ENCODE data around the gene MTHFS.
"Not testable (repeated sequence)": the region's sequence is repeated elsewhere in the genome, so short reads cannot be mapped to it uniquely, and the experiment has no call there.

The MTHFS gene

DNA sequence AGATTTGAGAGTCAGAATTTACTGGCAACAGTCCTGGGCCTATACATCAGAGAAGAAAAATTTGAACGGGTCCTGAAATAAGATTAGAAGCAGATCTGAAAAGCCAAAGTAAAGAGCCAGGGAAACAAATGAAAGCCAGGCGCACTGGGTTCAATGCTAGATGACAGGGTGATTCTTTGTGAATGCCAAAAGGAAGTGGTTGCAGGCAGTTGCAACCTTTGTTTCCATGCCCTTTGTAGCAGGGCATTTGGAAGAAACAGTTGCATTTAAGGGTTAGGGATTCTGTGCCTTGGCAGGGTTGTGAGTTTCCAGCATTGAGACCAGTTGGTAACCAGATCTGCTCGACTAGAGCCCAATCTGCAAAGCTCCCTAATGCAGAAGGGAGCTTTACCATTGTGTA, 36.4 kb upstream of the MTHFS start:
- DNase-seq (ENCODE audit: low read depth in 2 of 2), result peak in 1 of 2 donors; percentile 5
- TF ChIP-seq, protein P1, sequence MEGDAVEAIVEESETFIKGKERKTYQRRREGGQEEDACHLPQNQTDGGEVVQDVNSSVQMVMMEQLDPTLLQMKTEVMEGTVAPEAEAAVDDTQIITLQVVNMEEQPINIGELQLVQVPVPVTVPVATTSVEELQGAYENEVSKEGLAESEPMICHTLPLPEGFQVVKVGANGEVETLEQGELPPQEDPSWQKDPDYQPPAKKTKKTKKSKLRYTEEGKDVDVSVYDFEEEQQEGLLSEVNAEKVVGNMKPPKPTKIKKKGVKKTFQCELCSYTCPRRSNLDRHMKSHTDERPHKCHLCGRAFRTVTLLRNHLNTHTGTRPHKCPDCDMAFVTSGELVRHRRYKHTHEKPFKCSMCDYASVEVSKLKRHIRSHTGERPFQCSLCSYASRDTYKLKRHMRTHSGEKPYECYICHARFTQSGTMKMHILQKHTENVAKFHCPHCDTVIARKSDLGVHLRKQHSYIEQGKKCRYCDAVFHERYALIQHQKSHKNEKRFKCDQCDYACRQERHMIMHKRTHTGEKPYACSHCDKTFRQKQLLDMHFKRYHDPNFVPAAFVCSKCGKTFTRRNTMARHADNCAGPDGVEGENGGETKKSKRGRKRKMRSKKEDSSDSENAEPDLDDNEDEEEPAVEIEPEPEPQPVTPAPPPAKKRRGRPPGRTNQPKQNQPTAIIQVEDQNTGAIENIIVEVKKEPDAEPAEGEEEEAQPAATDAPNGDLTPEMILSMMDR (IDR thresholded peaks at IDR 0.05; ENCODE audit: low read depth, low read length), result no peak
- no peak overlapping the region for H3K4me3 ChIP-seq (replicated peaks in 1 of 2; ENCODE audit: low read depth in 2 of 2, low read length in 2 of 2)

DNA sequence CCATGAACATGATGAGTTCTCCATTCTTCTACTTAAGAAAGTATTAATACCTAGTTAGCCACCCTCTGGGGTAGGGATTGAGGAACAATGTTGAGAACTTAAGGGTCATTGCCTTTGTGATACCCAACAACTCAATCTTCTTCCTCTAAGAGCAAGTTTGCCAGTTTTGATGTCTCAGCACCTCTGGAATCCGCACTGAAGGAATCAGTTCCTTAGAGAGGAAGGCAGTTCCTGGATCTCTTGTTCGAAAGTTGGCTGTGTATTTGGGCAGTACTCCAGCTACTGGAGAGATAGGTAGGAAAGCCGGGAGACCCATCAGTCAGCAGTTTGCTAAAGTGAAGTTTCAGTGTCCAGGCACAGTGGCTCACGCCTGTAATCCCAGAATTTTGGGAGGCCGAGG, 35.6 kb upstream of the MTHFS start:
- TF ChIP-seq, protein P1 (IDR thresholded peaks at IDR 0.05; ENCODE audit: low read depth, low read length), result no peak
- no peak overlapping the region for H3K4me3 ChIP-seq (replicated peaks in 1 of 2; ENCODE audit: low read depth in 2 of 2, low read length in 2 of 2)
- peak in 1 of 2 donors; percentile 39 for DNase-seq (ENCODE audit: low read depth in 2 of 2)

DNA sequence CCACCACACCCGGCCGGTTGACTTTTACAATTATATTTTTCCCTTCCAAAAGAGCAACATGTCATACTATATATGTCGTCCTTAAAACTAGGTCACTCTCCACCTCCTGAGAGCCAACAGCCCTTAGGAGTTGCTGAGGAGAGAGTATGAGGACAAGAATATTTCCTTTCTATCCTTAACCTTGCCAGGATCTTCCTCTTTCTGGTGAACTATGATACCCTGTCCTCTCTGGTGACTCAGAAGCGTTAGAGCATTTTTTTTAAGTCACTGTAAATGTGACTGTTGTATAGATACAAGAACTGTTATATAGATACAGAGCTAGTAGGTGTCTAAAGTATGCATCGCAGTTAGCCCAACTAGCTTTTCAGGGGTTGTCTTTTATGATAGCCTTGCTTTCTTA, 33.7 kb upstream of the MTHFS start:
- TF ChIP-seq, protein P1 (IDR thresholded peaks at IDR 0.05; ENCODE audit: low read depth, low read length), result no peak
- no peak overlapping the region for H3K4me3 ChIP-seq (replicated peaks in 1 of 2; ENCODE audit: low read depth in 2 of 2, low read length in 2 of 2)
- DNase-seq (ENCODE audit: low read depth in 2 of 2), result no peak

DNA sequence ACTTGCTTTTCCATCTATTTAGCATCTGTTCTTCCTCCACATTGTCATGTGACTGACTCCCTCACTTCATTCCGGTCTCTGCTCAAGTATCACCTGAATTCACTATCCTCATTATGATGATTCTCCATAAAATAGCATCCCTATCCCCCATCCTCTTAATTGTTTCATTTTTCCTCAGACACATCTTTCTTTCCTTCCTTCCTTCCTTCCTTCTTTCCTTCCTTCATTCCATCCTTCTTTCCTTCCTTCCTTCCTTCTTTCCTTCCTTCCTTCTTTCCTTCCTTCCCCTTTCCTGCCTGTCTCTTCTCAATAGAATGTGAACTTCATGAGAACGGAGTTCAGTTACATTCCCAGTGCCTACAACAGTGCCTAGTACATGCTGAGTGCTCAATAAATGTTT, 32.6 kb upstream of the MTHFS start:
- TF ChIP-seq, protein P1 (IDR thresholded peaks at IDR 0.05; ENCODE audit: low read depth, low read length), result no peak
- no peak overlapping the region for H3K4me3 ChIP-seq (replicated peaks in 1 of 2; ENCODE audit: low read depth in 2 of 2, low read length in 2 of 2)
- DNase-seq (ENCODE audit: low read depth in 2 of 2), result no peak

DNA sequence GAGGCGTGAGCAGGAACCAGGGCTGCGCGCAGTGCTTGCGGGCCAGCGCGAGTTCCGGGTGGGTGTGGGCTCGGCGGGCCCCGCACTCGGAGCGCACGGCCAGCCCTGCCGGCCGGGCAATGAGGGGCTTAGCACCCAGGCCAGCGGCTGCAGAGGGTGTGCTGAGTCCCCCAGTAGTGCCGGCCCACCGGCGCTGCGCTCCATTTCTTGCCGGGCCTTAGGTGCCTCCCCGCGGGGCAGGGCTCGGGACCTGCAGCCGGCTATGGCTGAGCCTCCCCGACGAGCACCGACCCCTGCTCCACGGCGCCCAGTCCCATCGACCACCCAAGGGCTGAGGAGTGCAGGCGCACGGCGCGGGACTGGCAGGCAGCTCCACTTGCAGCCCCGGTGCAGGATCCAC, 29.3 kb upstream of the MTHFS start:
- not testable (repeated sequence) for H3K4me3 ChIP-seq (replicated peaks in 1 of 2; ENCODE audit: low read depth in 2 of 2, low read length in 2 of 2); DNase-seq (ENCODE audit: low read depth in 2 of 2)

DNA sequence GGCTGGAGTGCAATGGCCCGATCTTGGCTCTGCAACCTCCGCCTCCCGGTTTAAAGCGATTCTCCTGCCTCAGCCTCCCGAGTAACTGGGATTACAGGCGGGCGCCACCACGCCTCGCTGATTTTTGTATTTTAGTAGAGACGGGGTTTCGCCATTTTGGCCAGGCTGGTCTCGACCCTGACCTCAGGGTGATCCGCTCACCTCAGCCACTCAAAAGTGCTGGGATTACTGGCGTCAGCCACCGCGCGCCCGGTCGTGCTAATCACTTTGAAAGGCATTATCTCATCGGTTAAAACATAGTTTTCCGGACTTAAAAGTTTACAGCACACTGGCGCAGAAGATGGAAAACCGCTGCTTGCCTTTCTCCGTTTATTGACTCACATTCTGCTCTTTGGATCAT, 27.6 kb upstream of the MTHFS start:
- peak overlapping the region; percentile 89 to 90 for H3K4me3 ChIP-seq (replicated peaks in 1 of 2; ENCODE audit: low read depth in 2 of 2, low read length in 2 of 2)
- DNase-seq (ENCODE audit: low read depth in 2 of 2), result no peak
- TF ChIP-seq, protein P1 (IDR thresholded peaks at IDR 0.05; ENCODE audit: low read depth, low read length), result no peak

DNA sequence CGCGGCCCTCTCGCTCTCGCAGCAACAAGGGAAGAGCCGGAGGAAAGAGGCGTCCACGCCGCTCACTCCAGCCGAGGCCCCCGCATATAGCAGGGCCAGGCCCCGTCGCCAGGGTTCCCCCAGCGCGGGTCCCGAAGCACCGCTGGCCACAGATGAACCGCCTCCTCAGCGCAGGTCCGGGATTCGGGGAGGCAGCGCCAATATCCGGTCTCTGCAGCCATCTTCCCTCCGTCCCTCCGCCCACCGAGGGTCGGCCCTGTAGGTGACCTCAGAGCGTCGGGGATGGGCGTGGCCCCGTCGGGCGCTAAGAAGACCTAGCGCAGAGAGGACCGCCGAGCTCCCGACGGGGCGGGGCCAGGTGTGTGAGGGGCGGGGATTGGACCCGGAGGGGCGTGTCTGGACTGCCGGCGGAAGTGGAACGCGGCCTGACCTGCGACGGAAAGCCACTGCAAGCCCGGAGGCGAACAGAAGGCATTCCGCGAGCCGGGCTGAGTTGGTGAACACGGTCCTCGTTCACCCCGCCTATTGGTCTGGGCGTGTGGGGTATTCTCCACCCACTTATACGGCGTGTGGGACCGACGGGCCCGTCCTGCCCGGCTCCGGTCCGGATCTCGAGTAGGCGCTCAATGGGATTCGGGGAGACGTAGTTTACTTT, 26.8 kb upstream of the MTHFS start:
- H3K4me3 ChIP-seq (replicated peaks in 1 of 2; ENCODE audit: low read depth in 2 of 2, low read length in 2 of 2), result peak overlapping the region; percentile 89 to 90
- TF ChIP-seq, protein P1 (IDR thresholded peaks at IDR 0.05; ENCODE audit: low read depth, low read length), result no peak

More for the DNA sequence above, 26.8 kb upstream of the MTHFS start:
- peak; percentile 95 to 97 for DNase-seq (ENCODE audit: low read depth in 2 of 2)
